Left ventricle myocardium inferior (tissue), 1 donor: ENCODE measurements around the gene PKHD1. TPM values are rescaled to one million over a fixed set of nuclear protein-coding genes. Genes with fewer than 3 reads are reported as not detected.

Source experiments
- DNase-seq: peaks from one replicate; pipeline ENCODE4 v3.0.0-alpha.2; 2020
- H3K27ac ChIP-seq: fragments of 200-600 bp; replicated peaks from 2 replicates; pipeline ENCODE4 v1.8.0; 2021
- H3K27me3 ChIP-seq: fragments of 200-600 bp; 2 replicates; pipeline ENCODE4 v1.8.0; 2021; ENCODE audit warnings: low read depth
- H3K36me3 ChIP-seq: fragments of 200-600 bp; 2 replicates; pipeline ENCODE4 v1.8.0; 2021
- H3K4me1 ChIP-seq: fragments of 200-600 bp; 2 replicates; pipeline ENCODE4 v1.8.0; 2021
- H3K4me3 ChIP-seq: fragments of 200-600 bp; 2 replicates; pipeline ENCODE4 v1.8.0; 2021; ENCODE audit warnings: mild to moderate bottlenecking, moderate library complexity
- H3K9me3 ChIP-seq: fragments of 200-600 bp; replicated peaks from 2 replicates; pipeline ENCODE4 v1.8.0; 2021
- CTCF ChIP-seq: fragments of 200-600 bp; IDR thresholded peaks from 2 replicates; pipeline ENCODE4 v1.8.0; 2021; ENCODE audit warnings: antibody characterized with exemption, mild to moderate bottlenecking, borderline replicate concordance
- intact Hi-C: fragments of 100-400 bp; cut with micrococcal nuclease; formaldehyde crosslinking; loops from one replicate; pipeline ENCODE4 v1.11.0; 2022
- total RNA-seq: library from RNA; stranded (reverse); fragmentation: NEBNext Ultra II Directional; extraction: Animal tissue kit (Norgen Biotek cat#: 25700); gene quantifications from one replicate; pipeline ENCODE4 v1.2.1, GENCODE V29; 2021
- donor health status: DM: no; HTN: yes; CAD: no; lungs with severe emphysema.

PKHD1 gene
- total RNA-seq, 1 donor from 2014 or later: not detected

GRCh38 chr6:52104979-52105378 is 17.6 kb upstream of the PKHD1 start:
- DNase-seq: no peak
- Histone ChIP-seq H3K27ac (no peak overlapping the region), H3K4me3 (no peak overlapping the region), H3K4me1 (no peaks in the 10 kb centered on the region), H3K36me3 (no peaks in the 10 kb centered on the region), H3K9me3 (no peaks in the 10 kb centered on the region), H3K27me3 (peaks cover 30% of the 10 kb centered on the region)
- intact Hi-C loops: no loop called here
- no peak for TF ChIP-seq CTCF

- TF ChIP-seq CTCF: no peak
- Histone ChIP-seq H3K36me3 (no peaks in the 10 kb centered on the region), H3K4me1 (no peaks in the 10 kb centered on the region), H3K4me3 (no peak overlapping the region), H3K9me3 (no peaks in the 10 kb centered on the region), H3K27ac (no peak overlapping the region), H3K27me3 (peaks cover 37% of the 10 kb centered on the region)
- intact Hi-C loops: no loop called here
- no peak for DNase-seq
Measured at GRCh38 chr6:52103623-52104022, 16.2 kb upstream of the PKHD1 start.

- Histone ChIP-seq H3K9me3 (no peaks in the 10 kb centered on the region), H3K27ac (no peak overlapping the region), H3K4me1 (no peaks in the 10 kb centered on the region), H3K36me3 (no peaks in the 10 kb centered on the region), H3K4me3 (no peak overlapping the region), H3K27me3 (peaks cover 37% of the 10 kb centered on the region)
- no peak for DNase-seq
- intact Hi-C loops: no loop called here
- no peak for TF ChIP-seq CTCF
Measured at GRCh38 chr6:52102405-52102804, 15.0 kb upstream of the PKHD1 start.

GRCh38 chr6:52098721-52099120 is 11.3 kb upstream of the PKHD1 start:
- H3K27ac ChIP-seq: no peak overlapping the region
- no peak overlapping the region for H3K4me3 ChIP-seq
- no peaks in the 10 kb centered on the region for H3K9me3 ChIP-seq
- TF ChIP-seq CTCF: no peak
- no peak for DNase-seq
- H3K36me3 ChIP-seq: no peaks in the 10 kb centered on the region
- no peaks in the 10 kb centered on the region for H3K4me1 ChIP-seq
- intact Hi-C loops: no loop called here
- H3K27me3 ChIP-seq: peaks cover 33% of the 10 kb centered on the region

GRCh38 chr6:52089758-52090348 is 2.4 kb upstream of the PKHD1 start:
- Histone ChIP-seq H3K4me1 (no peaks in the 10 kb centered on the region), H3K36me3 (no peaks in the 10 kb centered on the region), H3K4me3 (no peak overlapping the region), H3K27me3 (peaks cover 6% of the 10 kb centered on the region), H3K9me3 (no peaks in the 10 kb centered on the region), H3K27ac (no peak overlapping the region)
- intact Hi-C loops: no loop called here
- no peak for DNase-seq
- TF ChIP-seq CTCF: no peak
